ENCODE data around the gene DNAJA2.
A peak's percentile ranks its signal among the peaks of the same experiment; 100 is the strongest.

The DNAJA2 gene

GRCh38 chr16:46928811-46929210 is 44.7 kb downstream of the DNAJA2 start:
- TF ChIP-seq CTCF (conservative IDR thresholded peaks at IDR 0.05; ENCODE audit: low read depth, low read length) = no peak
- H3K4me3 ChIP-seq (ENCODE audit: low read depth, low read length) = no peak overlapping the region
- DNase-seq (ENCODE audit: low read depth) = no peak

- no peak for DNase-seq (ENCODE audit: low read depth)
These were observed 46.2 kb downstream of the DNAJA2 start for GRCh38 chr16:46927273-46927672.

GRCh38 chr16:46926470-46927225 is 46.8 kb downstream of the DNAJA2 start:
- no peak for TF ChIP-seq CTCF (conservative IDR thresholded peaks at IDR 0.05; ENCODE audit: low read depth, low read length)
- no peak overlapping the region for H3K4me3 ChIP-seq (ENCODE audit: low read depth, low read length)

More at GRCh38 chr16:46927273-46927672, 46.2 kb downstream of the DNAJA2 start:
- H3K4me3 ChIP-seq (ENCODE audit: low read depth, low read length) = no peak overlapping the region
- no peak for TF ChIP-seq CTCF (conservative IDR thresholded peaks at IDR 0.05; ENCODE audit: low read depth, low read length)

GRCh38 chr16:46924402-46924801 is 49.1 kb downstream of the DNAJA2 start:
- no peak for DNase-seq (ENCODE audit: low read depth)
- H3K4me3 ChIP-seq (ENCODE audit: low read depth, low read length) = no peak overlapping the region

More at GRCh38 chr16:46926470-46927225, 46.8 kb downstream of the DNAJA2 start:
- no peak for DNase-seq (ENCODE audit: low read depth)

GRCh38 chr16:46923513-46924295 is 49.8 kb downstream of the DNAJA2 start:
- no peak overlapping the region for H3K4me3 ChIP-seq (ENCODE audit: low read depth, low read length)
- no peak for TF ChIP-seq CTCF (conservative IDR thresholded peaks at IDR 0.05; ENCODE audit: low read depth, low read length)
- peak; percentile 21 for DNase-seq (ENCODE audit: low read depth)

More at GRCh38 chr16:46924402-46924801, 49.1 kb downstream of the DNAJA2 start:
- no peak for TF ChIP-seq CTCF (conservative IDR thresholded peaks at IDR 0.05; ENCODE audit: low read depth, low read length)

- TF ChIP-seq CTCF (conservative IDR thresholded peaks at IDR 0.05; ENCODE audit: low read depth, low read length) = no peak
- H3K4me3 ChIP-seq (ENCODE audit: low read depth, low read length) = no peak overlapping the region
- DNase-seq (ENCODE audit: low read depth) = no peak
These were observed 51.2 kb downstream of the DNAJA2 start for GRCh38 chr16:46922239-46922638.

Data from choroid plexus epithelial cell (primary cell).